ENCODE measurements around the gene TYMP.

DNA sequence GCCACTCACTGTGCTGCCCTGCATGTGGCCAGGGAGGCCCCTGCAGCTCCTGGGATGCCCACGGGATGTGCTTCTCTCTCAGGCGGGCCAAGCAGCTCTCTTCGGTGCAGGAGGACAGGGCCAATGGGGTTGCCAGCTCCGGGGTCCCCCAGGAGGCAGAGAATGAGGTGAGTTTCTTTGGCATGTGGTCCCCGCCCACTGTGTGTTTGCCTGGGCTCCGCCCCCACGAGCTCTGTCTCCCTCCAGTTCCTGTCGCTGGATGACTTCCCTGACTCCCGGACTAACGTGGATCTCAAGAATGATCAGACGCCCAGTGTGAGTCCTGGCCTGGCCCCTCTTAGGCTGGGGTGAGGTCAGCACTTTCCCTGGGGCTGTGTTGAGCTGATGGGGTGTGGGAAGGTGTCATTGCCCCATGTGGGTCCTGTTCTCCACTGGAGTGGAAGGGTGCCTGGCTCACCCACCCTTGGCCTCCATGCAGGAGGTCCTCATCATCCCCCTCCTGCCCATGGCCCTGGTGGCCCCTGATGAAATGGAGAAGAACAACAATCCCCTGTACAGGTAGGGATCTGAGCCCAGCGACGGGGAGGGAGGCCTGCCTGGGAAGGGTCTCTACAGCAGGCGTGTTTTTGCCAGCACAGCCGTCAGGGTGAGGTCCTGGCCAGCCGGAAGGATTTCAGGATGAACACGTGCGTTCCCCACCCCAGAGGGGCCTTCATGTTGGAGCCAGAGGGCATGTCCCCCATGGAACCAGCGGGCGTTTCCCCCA, 12.1 kb downstream of the TYMP start:
- TF ChIP-seq, protein P1, sequence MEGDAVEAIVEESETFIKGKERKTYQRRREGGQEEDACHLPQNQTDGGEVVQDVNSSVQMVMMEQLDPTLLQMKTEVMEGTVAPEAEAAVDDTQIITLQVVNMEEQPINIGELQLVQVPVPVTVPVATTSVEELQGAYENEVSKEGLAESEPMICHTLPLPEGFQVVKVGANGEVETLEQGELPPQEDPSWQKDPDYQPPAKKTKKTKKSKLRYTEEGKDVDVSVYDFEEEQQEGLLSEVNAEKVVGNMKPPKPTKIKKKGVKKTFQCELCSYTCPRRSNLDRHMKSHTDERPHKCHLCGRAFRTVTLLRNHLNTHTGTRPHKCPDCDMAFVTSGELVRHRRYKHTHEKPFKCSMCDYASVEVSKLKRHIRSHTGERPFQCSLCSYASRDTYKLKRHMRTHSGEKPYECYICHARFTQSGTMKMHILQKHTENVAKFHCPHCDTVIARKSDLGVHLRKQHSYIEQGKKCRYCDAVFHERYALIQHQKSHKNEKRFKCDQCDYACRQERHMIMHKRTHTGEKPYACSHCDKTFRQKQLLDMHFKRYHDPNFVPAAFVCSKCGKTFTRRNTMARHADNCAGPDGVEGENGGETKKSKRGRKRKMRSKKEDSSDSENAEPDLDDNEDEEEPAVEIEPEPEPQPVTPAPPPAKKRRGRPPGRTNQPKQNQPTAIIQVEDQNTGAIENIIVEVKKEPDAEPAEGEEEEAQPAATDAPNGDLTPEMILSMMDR (optimal IDR thresholded peaks at IDR 0.05 in 1 of 3, IDR thresholded peaks at IDR 0.05 in 1 of 3, conservative IDR thresholded peaks at IDR 0.05 in 1 of 3; ENCODE audit: extremely low read depth in 1 of 3, insufficient read depth in 2 of 3, low read length in 3 of 3), result no peak
- TF ChIP-seq EZH2 (IDR thresholded peaks at IDR 0.05; ENCODE audit: low read length), result no peak

Measured in keratinocyte (primary cell).